NCI-H446 (cell line): ENCODE data around the gene PPP4R3A.
"Not testable (repeated sequence)": the region's sequence is repeated elsewhere in the genome, so short reads cannot be mapped to it uniquely, and the experiment has no call there.

Source experiments
- DNase-seq, 2 experiments: peaks; one replicate each; lab custom pipeline; 2025; lab: John Stamatoyannopoulos, UW

The PPP4R3A gene

GRCh38 chr14:91510171-91511042 lies at the start of gene PPP4R3A:
PPP4R3A (minus strand) TSS chr14:91510310; CDS start chr14:91509647, 663 bp downstream.
- DNase-seq: peak; percentile 96 to 98

- DNase-seq: no peak
These were observed 45.4 kb upstream of the PPP4R3A start for GRCh38 chr14:91555531-91555930.

DNA sequence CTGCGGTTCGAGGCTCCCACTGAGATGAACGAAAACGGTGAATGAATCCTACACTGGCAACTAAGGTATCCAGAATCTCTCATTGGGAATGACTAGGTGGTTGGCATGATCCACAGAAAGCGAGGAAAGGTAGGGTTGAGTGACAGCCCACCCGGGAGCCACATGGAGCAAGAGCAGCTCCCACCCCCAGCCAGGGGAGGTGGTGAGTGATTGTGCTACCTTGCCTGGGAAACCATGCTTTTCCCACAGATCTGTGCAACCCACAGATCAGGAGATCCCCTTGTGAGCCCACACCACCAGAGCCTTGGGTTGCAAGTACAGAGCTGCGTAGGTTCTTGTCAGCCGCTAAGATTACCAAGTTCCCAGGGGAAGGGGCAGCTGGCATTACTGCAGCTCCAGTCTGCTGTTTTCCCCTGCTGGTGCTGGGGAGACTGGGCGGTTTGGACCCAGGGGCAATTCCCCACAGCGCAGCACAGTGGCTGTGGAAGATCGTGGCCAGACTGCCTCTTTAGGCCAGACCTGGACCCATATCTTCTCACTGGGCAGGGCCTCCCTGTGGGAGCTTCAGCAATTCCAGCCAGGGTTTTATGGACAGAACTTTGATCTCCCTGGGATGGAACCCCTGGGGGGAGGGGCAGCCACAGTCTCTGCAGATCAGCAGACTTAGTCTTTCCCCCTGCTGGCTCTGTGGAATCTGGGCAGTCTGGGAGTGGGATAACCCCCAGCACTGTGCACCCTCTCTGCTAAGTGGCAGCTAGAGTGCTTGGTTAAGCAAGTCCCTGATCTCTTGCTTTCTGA lies 44.6 kb upstream of the PPP4R3A start:
- DNase-seq: no peak

DNA sequence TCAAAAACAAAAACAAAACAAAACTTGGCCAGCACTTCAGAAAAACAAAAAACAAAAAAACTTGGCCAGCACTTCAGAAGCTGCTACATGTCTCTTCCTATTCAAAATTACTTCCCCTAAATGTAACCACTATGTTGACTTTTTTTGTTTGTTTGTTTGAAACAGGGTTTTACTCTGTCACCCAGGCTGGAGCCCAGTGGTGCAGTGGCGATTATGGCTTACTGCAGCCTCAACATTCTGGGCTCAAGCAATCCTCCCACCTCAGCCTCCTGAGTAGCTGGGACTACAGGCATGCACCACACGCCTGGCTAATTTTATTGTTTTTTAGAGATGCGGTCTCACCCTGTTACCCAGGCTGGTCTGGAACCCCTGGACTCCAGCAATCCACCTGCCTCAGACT lies 38.0 kb upstream of the PPP4R3A start:
- DNase-seq: no peak

GRCh38 chr14:91545946-91546716 lies 36.0 kb upstream of the PPP4R3A start:
- DNase-seq: peak; percentile 28 to 43

- DNase-seq: no peak
These were observed 35.1 kb upstream of the PPP4R3A start for GRCh38 chr14:91545204-91545603.

DNA sequence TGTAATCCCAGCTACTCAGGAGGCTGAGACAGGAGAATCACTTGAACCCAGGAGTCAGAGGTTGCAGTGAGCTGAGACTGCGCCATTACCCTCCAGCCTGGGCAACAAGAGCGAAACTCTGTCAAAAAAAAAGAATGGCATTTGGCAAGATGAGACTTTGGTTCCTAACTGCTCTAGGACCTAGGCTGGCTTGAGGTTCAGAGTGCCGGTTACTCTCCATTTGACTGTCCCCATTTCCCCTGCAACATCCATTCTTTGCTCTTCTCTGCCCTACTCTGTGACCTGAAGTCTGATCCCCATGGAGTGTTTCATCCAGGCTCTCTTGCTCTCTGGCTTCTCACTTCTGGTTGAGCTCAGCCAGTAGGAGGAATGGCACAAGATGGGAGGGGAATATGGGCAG lies 26.2 kb upstream of the PPP4R3A start:
- no peak for DNase-seq

GRCh38 chr14:91534059-91534458 lies 23.9 kb upstream of the PPP4R3A start:
- not testable (repeated sequence) for DNase-seq

- no peak for DNase-seq
These were observed 23.5 kb upstream of the PPP4R3A start for GRCh38 chr14:91533623-91534022.

- DNase-seq: no peak
These were observed 13.9 kb upstream of the PPP4R3A start for GRCh38 chr14:91523972-91524371.

DNA sequence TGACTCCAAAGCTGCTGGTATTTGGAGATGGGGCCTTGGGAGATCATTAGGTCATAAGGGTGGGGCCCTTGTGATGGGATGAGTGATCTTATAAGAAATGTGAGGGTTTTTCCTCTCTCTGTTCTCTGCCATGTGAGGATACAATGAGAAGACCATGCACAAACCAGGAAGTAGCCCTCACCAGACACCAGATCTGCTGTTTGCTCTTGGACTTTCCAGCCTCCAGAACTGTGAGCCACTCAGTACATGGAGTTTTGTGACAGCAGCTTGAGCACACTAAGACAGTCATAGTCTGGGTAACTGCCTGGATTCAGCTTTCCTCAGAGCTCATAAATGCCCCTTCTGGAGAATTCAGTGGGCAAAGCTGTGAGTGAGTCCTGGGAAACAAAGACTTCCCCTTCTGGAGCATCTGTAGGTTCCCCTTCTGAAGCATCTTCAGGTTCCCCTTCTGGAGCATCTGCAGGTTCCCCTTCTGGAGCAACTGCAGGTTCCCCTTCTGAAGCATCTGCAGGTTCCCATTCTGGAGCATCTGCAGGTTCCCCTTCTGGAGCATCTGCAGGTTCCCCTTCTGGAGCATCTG lies 11.0 kb upstream of the PPP4R3A start:
- DNase-seq: no peak

- no peak for DNase-seq
These were observed 10.0 kb upstream of the PPP4R3A start for GRCh38 chr14:91520138-91520537.

DNA sequence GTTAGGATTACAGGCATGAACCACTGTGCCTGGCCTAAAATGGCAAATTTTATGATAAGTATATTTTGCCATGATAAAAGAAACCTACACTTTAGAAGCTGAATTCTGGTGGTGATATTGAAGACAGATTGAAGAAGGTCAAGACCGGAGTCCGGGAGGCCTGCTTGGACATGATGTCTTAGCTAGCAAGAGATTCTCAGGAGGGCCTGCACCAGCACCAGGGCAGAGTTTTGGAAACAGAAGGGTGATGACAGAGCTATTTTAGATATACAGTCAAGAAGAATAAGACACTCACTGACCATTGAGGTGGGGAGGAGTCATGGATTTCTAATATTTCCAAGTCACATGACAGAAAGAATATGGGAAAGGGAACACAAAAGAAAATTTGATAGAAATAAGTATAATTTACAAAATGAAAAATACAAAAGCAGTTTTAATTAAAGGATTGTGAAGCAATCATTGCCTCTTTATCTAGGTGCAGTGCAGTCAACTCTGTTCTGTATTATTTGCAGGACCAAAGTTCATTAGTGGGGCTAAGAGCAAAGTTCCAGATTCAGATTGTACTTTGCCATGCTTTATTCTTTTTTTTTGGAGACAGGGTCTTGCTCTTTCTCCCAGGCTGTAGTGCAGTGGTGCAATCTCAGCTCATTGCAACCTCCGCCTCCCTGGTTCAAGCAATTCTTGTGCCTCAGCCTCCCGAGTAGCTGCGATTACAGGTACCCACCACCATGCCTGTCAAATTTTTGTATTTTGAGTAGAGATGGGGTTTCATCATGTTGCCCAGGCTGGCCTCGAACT lies 9.3 kb upstream of the PPP4R3A start:
- DNase-seq: no peak

DNA sequence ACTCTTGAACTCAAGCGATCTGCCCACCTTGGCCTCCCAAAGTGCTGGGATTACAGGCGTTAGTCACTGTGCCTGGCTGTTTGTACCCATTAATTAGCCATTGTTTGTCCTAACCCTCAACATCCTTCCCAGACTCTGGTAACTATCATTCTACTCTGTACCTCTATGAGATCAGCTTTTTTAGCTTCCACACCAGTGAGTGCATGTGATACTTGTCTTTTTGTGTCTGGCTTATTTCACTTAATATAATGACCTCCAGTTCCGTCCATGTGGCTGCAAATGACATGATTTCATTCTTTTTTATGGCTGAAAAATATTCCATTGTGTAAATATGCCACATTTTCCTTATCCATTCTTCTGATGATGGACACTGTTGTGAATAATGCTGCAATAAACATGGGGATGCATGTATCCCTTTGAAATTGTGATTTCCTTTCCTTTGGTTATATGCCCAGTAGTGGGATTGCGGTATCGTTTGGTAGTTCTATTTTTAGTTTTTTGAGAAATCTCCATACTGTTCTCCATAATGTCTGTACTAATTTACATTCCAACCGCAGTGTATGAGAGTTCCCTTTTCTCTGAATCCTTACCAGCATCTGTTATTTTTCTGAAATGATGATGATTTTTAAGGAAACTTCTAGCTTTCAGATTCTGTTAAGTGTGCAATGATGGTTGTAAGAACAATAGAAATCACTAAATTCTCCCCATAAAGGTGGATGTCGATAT lies 6.7 kb upstream of the PPP4R3A start:
- no peak for DNase-seq

DNA sequence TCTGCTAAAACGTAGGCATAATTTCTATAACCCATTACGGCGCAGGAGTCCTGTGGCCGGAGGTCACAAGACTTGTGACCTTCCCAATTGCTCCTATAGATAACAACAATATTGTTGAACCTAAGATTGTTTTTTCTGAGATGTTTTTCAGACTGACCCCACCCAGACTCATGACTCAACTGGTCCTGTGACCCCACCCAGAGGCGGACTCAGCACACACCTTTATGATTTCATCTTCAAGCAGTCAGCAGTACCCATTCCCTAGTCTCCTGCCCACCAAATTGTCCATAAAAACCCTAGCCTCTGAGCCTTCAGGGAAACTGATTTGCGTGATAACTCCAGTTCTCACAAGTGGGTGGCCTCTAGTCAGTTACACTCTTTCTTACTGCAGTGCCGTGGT lies 5.9 kb upstream of the PPP4R3A start:
- no peak for DNase-seq

DNA sequence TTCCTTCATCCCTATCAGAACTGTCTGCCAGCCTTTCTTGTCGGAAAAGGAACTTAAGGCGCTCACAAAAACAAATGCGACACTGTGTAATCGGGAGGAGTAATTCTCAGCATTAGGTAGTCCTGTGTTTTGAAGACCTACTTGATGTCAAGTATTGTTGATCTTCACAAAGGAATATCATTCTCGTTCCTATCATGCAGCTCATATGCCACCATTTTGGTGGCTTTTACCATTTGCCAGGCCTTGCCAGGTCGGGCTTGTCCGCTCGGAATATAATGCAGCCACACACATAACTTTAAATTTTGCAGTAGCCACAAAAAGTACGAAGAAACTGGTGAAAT lies 903 bp upstream of the PPP4R3A start:
- DNase-seq: no peak

- DNase-seq: no peak
These were observed 286 bp downstream of the PPP4R3A start for GRCh38 chr14:91509878-91510170.

DNA sequence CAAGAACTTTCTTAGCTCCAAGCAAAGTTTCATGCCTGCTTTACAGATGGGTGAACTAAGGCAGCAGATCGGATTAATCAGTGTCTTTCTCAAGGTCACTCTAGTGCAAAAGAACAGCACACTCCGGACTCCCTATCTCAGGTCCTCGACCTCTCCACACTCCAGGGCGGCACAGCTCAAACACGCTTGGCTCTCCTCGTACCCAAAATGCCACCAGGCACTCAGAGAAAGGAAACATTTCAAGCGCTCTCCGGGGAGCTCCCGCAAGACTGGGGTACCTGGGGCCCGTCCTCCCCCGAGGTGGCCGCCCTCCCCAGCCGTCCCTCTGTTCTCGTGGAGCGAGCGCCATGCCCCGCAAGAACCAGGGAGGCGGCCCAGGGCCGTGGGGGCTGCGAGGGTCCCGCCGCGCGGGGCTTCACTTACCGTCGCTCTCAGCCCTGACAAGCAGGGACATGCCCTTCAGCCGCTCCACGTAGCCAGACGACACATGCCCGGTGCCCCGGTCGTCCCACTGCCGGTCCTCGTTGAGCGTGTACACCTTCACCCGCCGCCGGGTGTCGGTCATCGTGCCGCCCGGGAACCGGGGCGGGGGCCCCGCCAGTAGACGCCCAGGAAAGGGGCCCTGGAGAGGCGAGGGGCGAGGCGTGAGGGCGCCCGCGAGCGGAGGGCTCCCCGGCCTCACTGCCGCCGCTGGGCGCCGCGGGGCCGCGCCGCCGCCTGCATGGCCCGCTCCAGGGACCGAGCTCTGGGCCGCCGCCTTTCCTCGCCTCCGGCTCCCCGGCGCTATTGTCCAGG lies 830 bp downstream of the PPP4R3A start:
- no peak for DNase-seq

GRCh38 chr14:91508105-91508504 lies 2.0 kb downstream of the PPP4R3A start:
- no peak for DNase-seq

DNA sequence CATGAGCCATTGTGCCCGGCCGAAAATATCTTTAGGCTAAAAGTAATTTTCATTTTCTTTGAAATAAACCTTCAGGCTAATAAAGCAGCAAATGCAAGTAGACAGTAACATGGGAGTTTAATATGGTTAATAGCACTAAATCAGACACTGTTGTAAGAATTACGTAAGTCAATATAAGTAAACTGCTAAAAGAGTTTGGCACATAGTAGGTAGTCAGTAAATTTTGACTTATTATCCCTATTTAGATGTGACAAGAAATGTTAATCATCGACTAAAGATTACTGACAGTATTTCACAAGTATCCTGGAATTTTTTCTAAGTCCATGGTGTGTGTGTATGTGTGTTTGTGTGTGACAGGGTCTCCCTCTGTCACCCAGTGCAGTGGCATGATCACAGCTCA lies 3.9 kb downstream of the PPP4R3A start:
- no peak for DNase-seq
